Measurements from ENCODE around the gene ZXDA.

The ZXDA gene

GRCh38 chrX:57871463-57871862 lies 38.8 kb downstream of the ZXDA start:
- no peak for DNase-seq (ENCODE audit: low read depth)
